Fibroblast of pulmonary artery (primary cell): ENCODE data around the gene RNU2-63P.
"Not testable (repeated sequence)": the region's sequence is repeated elsewhere in the genome, so short reads cannot be mapped to it uniquely, and the experiment has no call there.

Experiments used
- DNase-seq: peaks from one replicate; pipeline ENCODE4 v3.0.0-alpha.2; 2010; ENCODE audit warnings: low read depth
- H3K4me3 ChIP-seq: replicated peaks from 2 replicates; pipeline ENCODE4 v1.5.1; 2011; ENCODE audit warnings: low read depth, mild to moderate bottlenecking, control low read depth, low read length, moderate library complexity
- CTCF ChIP-seq: IDR thresholded peaks from 2 replicates; pipeline ENCODE4 v1.5.1; 2011; ENCODE audit warnings: mild to moderate bottlenecking, control low read depth, low read length, inconsistent platforms; ENCODE audit errors: missing control alignments

RNU2-63P gene

GRCh38 chr2:88048541-88048940 lies 32.2 kb upstream of the RNU2-63P start:
- TF ChIP-seq CTCF: no peak
- H3K4me3 ChIP-seq: no peak overlapping the region
- no peak for DNase-seq

- H3K4me3 ChIP-seq, DNase-seq: not testable (repeated sequence)
Observed at GRCh38 chr2:88045561-88045960, 29.2 kb upstream of the RNU2-63P start.

DNA sequence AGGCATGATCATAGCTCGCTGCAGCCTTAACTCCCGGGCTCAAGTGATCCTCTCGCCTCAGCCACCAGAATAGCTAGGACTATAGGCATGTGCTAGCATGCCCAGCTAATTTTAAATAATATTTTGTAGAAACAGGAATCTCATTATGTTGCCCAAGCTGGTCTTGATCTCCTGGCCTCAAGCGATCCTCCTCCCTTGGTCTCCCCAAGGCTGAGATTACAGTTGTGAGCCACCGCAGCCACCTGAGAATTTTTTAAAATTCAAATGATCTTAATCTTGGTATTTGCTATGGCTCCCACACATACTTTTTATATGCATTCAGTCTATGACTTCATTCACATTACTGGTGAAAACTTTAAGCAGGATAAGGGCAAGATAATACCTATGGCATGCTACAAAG lies 26.1 kb upstream of the RNU2-63P start:
- no peak for TF ChIP-seq CTCF
- no peak for DNase-seq
- no peak overlapping the region for H3K4me3 ChIP-seq

DNA sequence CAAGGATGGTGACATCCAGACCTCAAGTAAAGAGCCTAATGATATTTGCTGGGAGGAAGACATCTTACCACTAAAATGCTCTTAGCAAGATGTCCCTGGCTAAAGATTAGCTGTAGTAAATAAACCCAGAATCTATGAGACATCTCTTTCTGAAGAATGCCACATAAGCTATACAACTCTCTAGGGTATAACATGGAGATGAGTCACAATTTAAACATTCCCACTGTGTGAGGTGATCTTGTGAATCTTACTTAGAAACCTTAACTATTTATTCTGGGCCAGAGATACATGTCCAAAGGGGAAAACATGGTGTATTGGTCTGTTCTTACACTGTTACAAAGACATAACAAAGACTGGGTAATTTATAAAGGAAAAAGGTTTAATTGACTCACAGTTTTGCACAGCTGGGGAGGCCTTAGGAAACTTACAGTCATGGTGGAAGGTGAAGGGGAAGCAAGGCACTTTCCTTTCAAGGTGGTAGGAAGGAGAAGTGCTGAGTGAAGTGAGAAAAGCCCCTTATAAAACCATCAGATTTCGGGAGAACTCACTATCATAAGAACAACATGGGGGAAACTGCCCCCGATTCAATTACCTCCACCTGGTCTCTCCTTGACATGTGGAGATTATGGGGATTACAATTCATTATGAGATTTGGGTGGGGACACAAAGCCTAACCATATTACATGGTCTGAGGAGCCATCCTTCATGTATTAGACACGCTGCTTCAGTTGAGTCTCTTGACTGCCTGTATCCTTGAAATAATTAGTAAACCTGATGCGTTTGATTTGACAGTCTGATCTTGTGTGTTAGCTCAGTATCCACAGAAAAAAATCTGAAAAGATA lies 22.1 kb upstream of the RNU2-63P start:
- TF ChIP-seq CTCF: no peak
- H3K4me3 ChIP-seq: no peak overlapping the region
- DNase-seq: peak; percentile 82

GRCh38 chr2:88036606-88037005 lies 20.3 kb upstream of the RNU2-63P start:
- no peak for TF ChIP-seq CTCF
- H3K4me3 ChIP-seq: no peak overlapping the region
- DNase-seq: no peak

DNA sequence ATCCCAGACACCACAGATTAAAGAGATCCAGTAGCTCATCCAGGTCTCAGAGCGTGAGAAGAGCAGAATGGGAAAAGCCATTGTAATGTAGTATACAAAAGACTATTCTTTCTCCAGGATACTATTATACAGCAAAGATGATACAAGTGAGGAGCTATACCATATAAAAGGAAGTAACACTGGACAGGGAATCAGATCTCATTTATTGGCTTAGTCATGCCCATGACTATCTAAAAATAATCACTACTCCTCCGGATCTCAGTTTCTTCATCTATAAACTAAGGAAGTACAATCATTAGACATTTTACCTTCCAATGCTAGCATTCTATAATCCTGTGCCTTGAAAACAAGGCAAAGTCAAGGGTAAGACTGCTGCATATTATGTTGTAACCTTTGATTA lies 19.8 kb upstream of the RNU2-63P start:
- no peak for TF ChIP-seq CTCF
- no peak for DNase-seq
- no peak overlapping the region for H3K4me3 ChIP-seq

GRCh38 chr2:88032070-88032702 lies 15.8 kb upstream of the RNU2-63P start:
- TF ChIP-seq CTCF: no peak
- H3K4me3 ChIP-seq: no peak overlapping the region
- no peak for DNase-seq
